ENCODE measurements around the gene TRIM52. TPM values are rescaled to one million over a fixed set of nuclear protein-coding genes. Genes with fewer than 3 reads are reported as not detected.
A peak's percentile ranks its signal among the peaks of the same experiment; 100 is the strongest.

TRIM52 gene
- total RNA-seq, 1 donor from 2014 or later: 16.3 TPM

DNA sequence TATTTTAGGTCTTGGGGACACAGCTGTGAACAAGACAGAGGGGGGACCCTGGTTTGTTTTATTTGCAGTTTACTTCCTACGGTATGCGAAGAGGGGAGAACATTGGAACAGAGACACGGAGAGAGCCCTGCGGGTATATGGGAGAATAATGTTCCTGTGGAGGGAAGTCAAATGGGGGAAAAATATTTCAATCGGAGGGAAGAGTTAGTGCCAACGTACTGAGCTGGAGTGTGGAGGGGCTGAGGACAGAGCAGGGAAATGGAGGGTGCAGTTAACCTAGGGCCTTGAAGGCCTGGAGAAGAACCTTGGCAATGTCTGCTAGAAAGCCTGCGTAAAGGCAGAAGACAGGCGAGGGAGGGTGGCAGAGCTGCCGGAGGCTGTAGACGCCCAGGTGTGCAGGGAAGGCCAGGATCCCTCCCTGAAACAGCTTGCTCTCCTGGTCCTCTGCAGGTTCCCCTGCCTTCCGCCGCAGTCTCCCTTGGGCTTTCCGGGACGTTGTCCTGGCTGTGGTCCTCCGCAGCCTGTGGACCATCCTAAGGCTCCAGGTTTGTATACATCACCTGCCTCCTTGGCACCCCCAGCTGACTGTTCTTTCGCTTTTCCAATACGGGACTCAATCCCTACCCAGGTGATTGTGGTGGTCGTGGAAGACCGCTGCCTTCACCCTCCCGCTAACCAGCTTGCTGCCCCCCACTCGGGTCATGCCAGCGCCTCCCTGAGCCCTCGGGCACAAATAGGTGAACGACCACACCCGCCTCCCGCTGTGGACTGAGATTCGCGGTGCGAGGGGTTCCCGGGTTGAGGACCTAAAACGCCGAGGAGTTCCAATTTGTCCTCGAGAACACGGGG lies 15.3 kb downstream of the TRIM52 start:
- peaks cover 64% of the 10 kb centered on the region for H3K4me1 ChIP-seq
- TF ChIP-seq, protein P1, sequence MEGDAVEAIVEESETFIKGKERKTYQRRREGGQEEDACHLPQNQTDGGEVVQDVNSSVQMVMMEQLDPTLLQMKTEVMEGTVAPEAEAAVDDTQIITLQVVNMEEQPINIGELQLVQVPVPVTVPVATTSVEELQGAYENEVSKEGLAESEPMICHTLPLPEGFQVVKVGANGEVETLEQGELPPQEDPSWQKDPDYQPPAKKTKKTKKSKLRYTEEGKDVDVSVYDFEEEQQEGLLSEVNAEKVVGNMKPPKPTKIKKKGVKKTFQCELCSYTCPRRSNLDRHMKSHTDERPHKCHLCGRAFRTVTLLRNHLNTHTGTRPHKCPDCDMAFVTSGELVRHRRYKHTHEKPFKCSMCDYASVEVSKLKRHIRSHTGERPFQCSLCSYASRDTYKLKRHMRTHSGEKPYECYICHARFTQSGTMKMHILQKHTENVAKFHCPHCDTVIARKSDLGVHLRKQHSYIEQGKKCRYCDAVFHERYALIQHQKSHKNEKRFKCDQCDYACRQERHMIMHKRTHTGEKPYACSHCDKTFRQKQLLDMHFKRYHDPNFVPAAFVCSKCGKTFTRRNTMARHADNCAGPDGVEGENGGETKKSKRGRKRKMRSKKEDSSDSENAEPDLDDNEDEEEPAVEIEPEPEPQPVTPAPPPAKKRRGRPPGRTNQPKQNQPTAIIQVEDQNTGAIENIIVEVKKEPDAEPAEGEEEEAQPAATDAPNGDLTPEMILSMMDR (IDR thresholded peaks at IDR 0.05): no peak
- ATAC-seq (no peak), DNase-seq (no peak)
- peak overlapping the region; percentile 98 for H3K27ac ChIP-seq
- no peaks in the 10 kb centered on the region for H3K27me3 ChIP-seq
- peak overlapping the region; percentile 83 for H3K4me3 ChIP-seq
- intact Hi-C loops (cut with DNase I): no loop called here
- no peaks in the 10 kb centered on the region for H3K9me3 ChIP-seq
- H3K36me3 ChIP-seq: peaks cover 19% of the 10 kb centered on the region

DNA sequence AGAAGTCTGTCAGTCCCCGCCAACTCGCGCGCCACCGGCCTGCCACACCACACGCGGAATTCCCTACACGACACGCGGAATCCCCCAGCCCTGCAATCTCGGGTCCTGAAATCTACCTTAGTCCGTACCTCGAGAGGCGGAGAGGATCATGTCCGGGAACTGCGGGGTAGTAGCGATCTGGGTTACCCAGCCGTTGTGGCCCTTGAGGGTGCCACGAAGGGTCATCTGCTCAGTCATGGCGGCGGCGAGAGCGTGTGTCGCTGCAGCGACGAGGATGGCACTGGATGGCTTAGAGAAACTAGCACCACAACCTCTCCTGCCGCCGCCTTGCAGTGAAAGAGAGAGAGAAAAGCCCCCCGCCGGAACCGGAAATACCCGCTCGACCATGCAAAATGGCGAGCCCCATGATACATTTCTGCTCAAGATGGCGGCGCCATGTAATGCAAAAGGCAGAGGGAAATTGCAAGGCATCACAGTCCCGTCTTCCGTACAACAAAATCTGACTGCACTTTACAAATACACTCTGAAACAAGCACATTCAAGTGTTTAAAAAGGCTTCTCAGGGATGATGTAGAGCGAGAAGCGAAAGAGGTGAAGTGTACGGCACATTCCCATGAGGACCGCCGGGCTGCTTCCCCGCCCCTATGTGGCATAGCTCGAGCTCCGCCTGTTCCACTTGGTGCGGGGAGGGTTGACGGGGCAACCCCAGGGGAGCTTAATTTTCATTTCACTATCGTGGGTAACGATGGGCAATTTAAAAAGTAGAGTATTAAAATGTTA lies 17.2 kb downstream of the TRIM52 start, which contains the start of gene RACK1:
TSS of gene RACK1 (minus strand) at position 343 of the 780 bp plus-strand sequence. CDS start at position 237, 106 bp downstream.
- Histone ChIP-seq H3K4me1 (peaks cover 57% of the 10 kb centered on the region), H3K9me3 (no peaks in the 10 kb centered on the region), H3K27ac (peak within 1 kb of the TSS; percentile 98), H3K36me3 (peaks cover 38% of the 10 kb centered on the region), H3K4me3 (peak within 1 kb of the TSS; percentile 72), H3K27me3 (no peaks in the 10 kb centered on the region)
- intact Hi-C loops (cut with DNase I): no loop called here
- ATAC-seq (peak; percentile 72), DNase-seq (peak; percentile 93)
- TF ChIP-seq, protein P1 (IDR thresholded peaks at IDR 0.05): no peak

DNA sequence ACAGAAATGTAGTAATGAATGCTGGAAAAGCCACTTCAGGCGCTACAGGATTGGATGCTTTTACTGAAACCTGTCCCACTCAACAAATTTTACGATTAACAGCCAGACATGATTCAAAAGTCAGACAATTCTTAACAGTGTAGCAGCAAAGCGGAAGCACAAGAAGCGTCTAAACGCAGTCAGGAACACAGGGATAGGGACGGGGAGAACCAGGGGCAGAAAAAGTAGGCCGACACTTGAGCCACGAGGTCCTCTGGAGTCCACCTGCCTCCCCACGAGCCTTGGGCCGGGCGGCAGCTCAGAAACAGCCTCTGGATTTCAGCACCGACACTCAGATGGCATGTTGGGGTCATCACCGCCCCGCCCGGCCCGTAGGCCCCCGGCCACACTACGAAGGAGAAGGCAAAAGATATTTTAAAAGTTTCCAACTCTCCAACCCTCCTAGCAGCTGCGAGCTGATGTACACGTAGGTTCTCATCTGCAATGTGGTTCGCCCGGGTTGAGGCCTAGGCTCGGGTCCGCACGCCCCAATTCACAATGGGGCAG lies 17.9 kb downstream of the TRIM52 start:
- intact Hi-C loops (cut with DNase I): no loop called here
- TF ChIP-seq, protein P1 (IDR thresholded peaks at IDR 0.05): no peak
- Histone ChIP-seq H3K36me3 (peaks cover 45% of the 10 kb centered on the region), H3K9me3 (no peaks in the 10 kb centered on the region), H3K27ac (peak overlapping the region; percentile 98), H3K4me1 (peaks cover 50% of the 10 kb centered on the region), H3K27me3 (no peaks in the 10 kb centered on the region), H3K4me3 (peak overlapping the region; percentile 72)
- ATAC-seq (peak; percentile 0), DNase-seq (no peak)

DNA sequence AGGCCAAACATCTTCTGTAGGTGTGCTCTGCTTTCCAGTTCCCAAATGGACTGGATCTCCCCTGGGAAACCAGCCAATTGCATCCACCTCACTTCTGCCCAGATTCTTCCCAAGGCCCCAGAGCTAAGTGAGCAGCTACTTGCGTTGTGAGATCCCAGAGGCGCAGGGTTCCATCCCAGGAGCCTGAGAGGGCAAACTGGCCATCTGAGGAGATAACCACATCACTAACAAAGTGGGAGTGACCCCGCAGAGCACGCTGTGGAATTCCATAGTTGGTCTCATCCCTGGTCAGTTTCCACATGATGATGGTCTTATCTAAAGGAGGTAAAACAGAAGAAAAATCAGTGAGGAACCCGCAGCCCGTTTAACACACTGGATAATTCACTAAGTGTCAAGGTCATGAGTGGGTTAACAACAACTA lies 18.9 kb downstream of the TRIM52 start:
- TF ChIP-seq, protein P1 (IDR thresholded peaks at IDR 0.05): no peak
- no peaks in the 10 kb centered on the region for H3K9me3 ChIP-seq
- H3K4me3 ChIP-seq: peak overlapping the region; percentile 72
- H3K36me3 ChIP-seq: peaks cover 55% of the 10 kb centered on the region
- intact Hi-C loops (cut with DNase I): no loop called here
- peaks cover 45% of the 10 kb centered on the region for H3K4me1 ChIP-seq
- ATAC-seq: no peak
- peak overlapping the region; percentile 98 for H3K27ac ChIP-seq
- no peaks in the 10 kb centered on the region for H3K27me3 ChIP-seq
- no peak for DNase-seq

DNA sequence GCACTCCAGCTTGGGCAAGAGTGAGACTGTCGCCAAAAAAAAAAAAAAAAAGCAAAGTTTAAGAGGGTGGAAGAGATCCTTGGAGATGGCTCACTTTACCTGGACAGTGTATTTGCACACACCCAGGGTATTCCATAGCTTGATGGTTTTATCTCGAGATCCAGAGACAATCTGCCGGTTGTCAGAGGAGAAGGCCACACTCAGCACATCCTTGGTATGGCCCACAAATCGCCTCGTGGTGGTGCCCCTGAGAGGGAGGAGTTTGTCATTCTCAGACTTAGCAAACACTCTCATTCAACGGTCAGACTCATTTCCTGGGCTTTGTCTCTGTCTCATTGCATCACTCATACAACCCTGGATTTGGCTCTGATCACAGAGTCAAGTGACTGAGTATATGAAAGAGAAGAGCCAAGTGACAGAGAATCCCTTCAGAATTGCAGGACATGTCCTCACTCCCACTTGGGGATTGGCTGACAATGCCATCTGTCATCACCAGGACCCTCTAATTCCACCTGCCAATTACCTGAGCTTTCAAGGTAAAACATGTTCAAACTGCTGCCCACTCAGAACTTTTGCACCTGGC lies 19.5 kb downstream of the TRIM52 start:
- Histone ChIP-seq H3K27me3 (no peaks in the 10 kb centered on the region), H3K36me3 (peaks cover 61% of the 10 kb centered on the region), H3K27ac (peak overlapping the region; percentile 98), H3K4me3 (peak overlapping the region; percentile 72), H3K9me3 (no peaks in the 10 kb centered on the region), H3K4me1 (peaks cover 45% of the 10 kb centered on the region)
- no peak for DNase-seq
- TF ChIP-seq, protein P1 (IDR thresholded peaks at IDR 0.05): no peak
- ATAC-seq: no peak
- intact Hi-C loops (cut with DNase I): no loop called here

Data from upper lobe of right lung (tissue), 1 donor.